ENCODE results near the gene NFAM1.
A peak's percentile ranks its signal among the peaks of the same experiment; 100 is the strongest.

NFAM1 gene

DNA sequence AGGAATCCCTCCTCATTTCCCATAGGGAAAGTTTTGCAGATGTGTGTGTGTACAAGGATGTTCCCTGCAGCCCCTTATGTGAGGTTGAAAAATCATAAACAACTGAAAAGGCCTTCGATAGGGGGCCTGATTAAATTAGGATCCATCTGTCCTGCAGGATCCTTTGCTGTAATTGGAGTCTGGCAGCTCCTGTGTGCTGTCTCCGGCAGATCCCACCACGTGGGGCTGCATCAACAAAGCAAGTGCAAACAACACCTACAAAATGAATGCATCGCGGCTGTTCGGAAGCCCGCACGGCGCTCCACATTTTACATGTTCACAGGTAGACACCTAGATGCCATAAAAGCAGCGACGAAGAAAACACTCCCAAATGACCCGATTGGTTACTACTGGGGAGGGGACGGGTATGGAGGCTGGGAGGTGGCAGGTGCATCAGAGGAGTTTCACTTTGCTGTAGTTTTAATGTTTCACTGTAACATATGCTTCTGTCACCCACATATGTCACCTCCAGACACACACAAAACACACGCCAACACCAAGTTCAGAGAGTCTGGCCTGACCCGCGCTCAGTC, 52.2 kb downstream of the NFAM1 start:
- DNase-seq, result peak; percentile 70

- peak; percentile 60 for DNase-seq
These were observed 55.3 kb downstream of the NFAM1 start for GRCh38 chr22:42376711-42377554.

GRCh38 chr22:42375982-42376381, 56.2 kb downstream of the NFAM1 start:
- no peak for DNase-seq

- no peak for DNase-seq
These were observed 59.2 kb downstream of the NFAM1 start for GRCh38 chr22:42372976-42373375.

DNA sequence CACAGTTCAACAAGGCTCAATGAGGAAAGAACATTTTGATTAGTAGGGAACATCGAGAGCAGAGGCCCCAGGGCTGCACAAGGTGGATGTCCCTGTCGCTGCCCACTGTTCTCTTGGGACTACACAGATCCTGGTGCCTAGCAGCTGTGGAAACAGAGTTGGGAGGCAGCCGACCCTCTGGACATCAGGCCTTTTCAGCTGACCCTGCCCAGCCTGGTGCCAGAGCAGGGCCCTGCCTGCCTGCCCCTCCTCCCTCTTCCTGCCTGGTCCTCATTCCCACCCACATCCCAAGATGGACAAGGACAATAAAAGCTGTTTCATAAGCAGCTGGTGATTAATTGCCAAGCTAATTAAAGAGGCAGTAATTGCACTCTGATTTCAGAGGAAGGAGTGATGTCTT, 60.7 kb downstream of the NFAM1 start:
- DNase-seq, result no peak

DNA sequence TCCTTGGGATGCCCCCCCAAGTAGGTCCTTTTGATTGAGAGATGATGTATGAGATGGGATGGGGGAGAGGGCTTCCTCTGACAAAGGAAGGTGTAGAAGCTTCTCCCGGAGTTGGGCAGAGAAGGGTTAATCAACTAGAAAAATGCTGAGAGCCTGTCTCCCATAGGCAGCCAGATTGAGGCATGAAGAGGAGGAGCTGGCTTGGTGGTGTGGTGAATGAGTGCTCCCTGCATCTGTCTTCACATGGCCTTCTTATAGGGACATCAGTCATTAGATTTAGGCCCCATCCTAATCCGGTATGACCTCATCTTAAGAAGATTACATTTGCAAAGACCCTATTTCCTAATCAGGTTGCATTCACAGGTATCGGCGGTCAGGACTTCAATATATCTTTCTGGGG, 61.1 kb downstream of the NFAM1 start:
- DNase-seq, result peak; percentile 70

GRCh38 chr22:42369250-42370041, 62.8 kb downstream of the NFAM1 start:
- DNase-seq, result peak; percentile 90

DNA sequence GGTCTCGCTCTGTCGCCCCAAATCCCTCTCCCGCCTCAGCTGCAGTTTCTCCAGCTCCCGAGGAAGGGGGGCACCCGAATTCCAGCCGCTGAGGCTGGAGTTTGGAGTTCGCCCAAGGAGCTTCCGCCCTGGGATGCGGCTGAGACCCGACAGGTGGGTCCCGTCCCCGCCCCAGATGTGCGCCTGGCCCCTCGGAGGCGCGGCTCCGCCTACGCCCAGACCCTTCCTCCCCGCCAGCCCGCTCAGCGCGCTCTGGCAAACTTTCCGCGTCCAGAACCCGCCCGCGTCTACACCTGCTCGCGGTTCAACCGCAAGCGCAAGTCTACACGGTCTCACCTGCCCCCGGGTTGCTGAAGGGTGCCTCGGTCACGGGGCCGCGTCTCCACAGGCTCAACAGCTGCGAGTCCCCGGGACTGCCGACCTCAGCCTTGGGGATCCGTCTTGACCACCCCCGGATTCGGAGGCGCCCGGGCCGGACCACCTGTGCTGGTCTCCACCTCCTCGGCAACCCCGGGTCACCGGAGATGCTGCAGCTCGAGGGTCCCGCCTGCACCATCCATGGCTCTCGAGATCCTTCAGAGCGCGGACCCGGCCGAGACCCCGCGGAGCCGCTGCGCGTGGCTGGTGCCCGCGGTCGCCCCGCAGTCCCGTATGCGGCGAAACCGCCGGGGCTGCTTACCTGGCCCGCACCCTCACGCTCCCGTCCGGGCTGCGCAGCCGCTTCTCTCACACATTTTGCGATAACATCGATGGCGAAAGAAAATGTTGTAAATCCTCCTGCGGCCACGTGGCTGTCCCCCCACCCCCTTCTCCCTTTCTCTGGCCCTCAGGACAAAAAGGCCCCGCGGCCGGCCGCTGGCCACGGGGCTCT, 63.6 kb downstream of the NFAM1 start:
- DNase-seq, result no peak

DNA sequence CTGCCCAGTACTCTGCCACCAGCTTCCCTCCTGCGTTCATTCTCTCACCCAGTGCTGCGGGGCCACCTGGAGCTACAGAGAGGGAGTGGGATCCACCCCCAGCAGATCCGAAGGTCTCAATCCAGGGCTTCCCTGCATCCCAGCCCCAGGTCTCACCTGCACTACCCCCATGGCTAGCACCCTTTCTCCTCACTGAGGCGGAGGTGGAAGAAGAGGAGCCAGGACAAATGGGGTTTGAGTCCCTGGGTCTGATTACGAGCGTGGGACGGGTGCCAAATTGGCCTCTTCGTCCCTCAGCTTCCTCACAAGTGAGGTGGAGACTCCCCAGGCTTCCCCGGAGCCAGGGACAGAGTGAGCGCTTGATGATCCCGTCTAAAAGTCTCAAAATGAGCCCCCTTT, 64.2 kb downstream of the NFAM1 start:
- no peak for DNase-seq

DNA sequence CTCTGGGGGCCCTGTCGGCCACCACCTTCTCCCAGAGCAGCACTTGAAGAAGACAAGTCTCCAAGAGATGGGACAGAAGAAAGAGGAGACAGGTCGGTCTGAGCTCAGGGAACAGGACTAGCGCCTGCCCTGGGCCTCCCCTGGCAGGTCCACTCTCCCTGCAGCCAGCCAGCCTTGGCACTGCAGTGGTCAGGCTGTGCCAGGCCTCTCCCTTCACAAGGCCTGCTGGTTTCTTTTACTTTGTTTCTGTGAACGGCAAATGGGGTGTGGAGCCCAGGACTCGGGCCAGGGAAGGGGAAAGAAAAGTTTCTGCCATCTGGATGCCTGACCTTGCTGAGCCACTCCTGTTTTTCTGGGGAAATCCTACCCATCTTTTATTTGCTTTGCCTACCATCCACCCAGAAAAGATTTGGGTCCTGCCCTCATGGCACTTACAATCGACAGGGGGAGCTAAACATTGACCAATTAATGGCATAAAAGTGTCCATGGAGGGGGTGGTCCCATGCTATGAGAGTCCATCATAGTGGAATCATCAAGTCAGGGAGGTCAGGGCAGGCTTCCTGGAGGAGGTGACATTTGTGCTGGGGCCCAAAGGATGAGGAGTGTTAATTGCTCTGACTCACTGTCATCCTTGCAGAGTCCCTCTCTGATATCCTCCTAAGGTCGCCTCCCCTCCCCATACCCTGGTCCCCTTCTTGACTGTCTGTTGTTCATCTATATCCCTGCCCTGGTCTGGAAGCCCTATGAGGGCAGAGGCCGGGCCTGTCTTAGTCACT, 65.2 kb downstream of the NFAM1 start:
- no peak for DNase-seq

DNA sequence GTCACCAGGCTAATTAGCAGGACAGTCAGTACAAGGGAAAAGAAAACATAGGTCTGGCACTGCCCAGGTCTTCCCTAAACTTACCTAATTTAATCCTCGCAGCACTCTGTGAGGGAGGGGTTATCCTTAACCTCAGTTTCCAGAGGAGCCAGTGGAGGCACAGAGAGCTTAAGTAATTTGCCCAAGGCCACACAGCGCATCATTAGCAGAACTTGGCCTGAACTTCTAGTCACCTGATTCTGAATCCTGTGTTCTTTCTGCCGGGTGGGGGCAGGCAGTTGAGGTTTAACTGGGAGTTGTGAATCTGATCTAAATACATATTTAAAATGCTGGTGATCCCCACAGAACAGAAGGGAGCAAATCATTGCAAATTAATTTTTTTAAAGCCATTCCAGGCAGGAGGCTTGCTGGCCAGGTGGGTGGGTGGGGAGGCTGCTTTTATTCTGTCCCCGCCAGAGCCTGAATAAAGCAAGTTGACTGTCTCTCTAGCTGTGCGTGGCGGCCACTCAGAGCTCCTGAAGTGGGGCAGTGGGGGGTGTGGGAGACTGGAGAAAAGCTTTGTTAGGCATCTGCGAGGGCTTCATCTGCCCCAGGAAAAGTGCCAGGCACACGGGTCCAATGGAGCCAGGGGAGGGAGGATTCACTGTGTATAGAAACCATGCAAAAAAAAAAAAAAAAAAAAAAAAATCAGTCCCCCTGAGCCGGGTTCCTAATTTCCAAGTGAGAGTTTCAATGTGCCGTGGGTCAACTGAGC, 66.1 kb downstream of the NFAM1 start:
- no peak for DNase-seq

- DNase-seq, result peak; percentile 75
These were observed 66.9 kb downstream of the NFAM1 start for GRCh38 chr22:42365111-42365865.

DNA sequence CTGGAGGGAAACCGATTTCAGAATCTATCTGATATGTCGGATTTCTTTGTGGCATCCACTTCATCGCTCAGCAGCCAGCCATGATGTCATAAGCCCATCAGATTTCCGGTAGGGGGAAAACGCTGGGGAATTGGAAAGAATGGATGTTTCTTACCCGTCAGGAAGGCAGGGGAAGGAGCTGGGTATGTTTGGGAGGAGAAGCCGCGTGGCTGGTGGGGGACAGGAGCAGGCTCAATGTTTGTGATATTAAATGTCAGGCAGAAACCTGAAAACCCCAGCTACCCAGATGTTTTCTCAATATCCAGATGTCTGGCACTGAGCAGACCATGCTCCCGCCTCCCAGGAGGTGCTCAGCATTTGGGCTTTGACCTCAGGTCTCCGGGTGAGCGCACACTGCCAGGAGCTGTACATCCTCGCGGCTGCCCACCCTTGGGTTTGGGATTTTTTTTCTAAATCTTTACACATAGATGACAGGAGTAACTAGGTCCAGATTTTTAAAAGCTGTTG, 67.5 kb downstream of the NFAM1 start:
- no peak for DNase-seq

- no peak for DNase-seq
These were observed 68.3 kb downstream of the NFAM1 start for GRCh38 chr22:42363892-42364291.

DNA sequence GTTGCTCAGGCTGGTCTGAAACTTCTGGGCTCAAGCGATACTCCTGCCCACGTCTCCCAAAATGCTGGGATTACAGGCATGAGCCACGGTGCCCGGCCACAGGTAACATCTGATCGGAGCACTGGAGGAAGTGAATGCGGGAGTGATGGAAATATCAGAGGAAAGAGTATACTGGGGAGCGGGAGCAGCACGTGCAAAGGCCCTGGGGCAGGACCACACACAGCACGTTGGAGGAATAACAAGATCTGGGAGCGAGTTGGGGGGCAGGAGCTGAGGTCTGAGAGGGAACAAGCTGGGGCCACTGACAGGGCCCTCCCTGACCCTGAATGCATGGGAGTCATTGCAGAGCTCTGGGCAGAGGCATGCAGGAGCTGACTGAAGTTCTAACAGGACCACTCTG, 70.7 kb downstream of the NFAM1 start:
- no peak for DNase-seq

DNA sequence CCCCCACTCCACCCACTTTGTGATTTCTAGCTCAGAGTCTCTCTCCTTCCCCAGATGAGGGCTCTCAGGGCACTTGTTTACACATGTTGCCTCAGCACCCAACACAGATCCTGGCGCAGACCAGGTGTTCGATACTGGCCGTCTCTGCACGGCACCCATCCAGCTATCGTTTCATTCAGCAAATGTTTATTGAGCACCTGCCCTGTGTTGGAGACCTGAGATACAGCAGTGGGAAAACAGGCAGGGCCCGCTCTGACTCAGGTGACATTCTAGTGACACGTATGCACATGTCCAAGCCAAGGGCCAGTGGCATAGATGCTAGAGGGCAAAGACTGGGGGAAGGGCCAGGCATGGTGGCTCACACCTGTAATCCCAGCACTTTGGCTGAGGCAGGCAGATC, 71.9 kb downstream of the NFAM1 start:
- no peak for DNase-seq

DNA sequence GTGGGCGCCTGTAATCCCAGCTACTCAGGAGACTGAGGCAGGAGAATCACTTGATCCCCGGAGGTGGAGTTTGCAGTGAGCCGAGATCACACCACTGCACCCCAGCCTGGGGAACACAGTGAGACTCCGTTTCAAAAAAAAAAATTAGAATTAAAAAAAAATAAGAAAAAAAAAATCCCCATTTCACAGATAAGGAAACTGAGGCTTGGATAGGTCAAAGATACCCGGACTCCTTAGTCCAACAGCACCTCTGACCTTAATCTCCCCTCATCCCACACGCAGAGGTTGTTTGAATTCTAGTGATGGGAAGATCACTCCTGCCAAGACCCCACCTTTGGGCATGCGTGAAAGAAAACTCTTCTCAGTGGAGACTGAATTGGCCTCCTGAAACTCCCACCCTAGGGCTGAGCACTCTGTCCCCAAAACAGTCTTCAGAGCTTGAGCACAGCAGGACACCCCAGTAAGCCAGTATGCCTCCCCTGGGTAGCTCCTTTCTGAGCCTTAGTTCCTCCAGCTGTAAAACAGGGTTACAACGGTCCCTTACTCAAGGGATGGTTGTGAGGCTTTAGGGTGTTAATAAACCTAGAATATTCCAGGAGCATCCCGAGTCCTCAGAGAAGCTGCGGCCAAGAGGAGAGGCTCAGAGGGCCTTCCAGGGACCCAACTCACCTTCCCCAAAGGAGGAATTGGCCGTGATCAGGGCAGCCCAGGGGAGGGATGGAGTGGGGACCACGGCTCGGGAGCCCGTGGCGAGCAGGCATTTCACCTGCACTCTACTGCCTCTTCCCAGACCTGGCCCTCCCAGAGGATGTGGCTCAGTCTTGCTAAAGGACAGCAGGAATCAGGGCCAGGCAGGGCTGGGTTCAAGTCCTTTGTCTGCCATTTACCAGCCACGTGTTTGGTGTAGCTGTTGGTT, 73.3 kb downstream of the NFAM1 start:
- no peak for DNase-seq

DNA sequence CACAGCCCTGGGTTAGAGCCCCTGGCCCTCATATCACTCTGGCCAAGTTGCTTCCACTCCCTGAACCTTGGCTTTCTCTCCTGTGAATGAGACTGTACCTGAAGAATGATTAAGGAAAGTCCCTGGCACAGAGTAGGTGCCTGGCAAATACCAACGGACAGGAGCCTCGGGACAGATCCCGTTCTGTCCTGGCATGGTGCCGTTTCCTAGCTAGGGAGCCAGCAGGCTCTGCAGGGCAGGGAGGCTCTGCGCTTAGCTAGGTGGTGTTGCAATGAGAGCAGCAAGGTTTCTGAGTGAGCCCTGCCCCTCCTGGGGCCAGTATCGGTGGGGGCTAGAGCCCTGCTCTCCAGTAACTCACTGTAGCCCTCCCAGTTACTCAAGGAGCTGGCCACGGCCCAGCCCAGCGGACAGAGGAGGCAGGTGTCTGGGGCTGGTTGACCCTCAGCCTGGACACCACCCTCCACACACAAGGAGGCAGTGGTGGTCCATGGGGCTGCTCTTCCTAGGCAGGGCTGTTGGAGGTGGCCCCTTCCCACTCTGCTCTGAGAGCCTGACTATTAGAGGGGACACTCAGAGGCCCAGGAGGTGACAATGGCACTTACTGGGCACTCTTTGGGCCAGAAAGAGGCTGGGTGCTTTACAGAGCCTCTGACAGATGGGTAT, 74.4 kb downstream of the NFAM1 start:
- DNase-seq, result no peak

GRCh38 chr22:42357221-42357620, 75.0 kb downstream of the NFAM1 start:
- DNase-seq, result no peak

Measured in NCI-H1694 (cell line).